ENCODE measurements around the gene CHD3. TPM values are rescaled to one million over a fixed set of nuclear protein-coding genes. Genes with fewer than 3 reads are reported as not detected.

The CHD3 gene
- total and polyA plus RNA-seq, 2 of the 13 experiments (the other 11 are each of a cell fraction or from before 2014, with no cell fraction given), result 2.7 to 3.7 TPM

- Histone ChIP-seq H2AFZ (ENCODE audit: low read length) (peak overlapping the region; percentile 75), H3K4me1 (ENCODE audit: insufficient read depth, low read length) (peaks cover 62% of the 10 kb centered on the region), H3K9ac (ENCODE audit: insufficient read depth, low read depth, low read length) (peak overlapping the region; percentile 80), H3K27me3 (ENCODE audit: control insufficient read depth in 1 of 2, insufficient read depth in 2 of 2, low read length in 2 of 2) (no peaks in the 10 kb centered on the region; a peak in 1 of 5 replicates), H3K36me3 (replicated peaks in 1 of 2; ENCODE audit: control insufficient read depth in 1 of 2, insufficient read depth in 2 of 2, low read length in 2 of 2) (no peaks in the 10 kb centered on the region), H3K9me3 (ENCODE audit: low read length) (no peaks in the 10 kb centered on the region), H3K4me2 (ENCODE audit: low read depth, low read length) (peak overlapping the region; percentile 98), H3K4me3 (replicated peaks in 1 of 3; ENCODE audit: insufficient read depth in 1 of 3, low read depth in 2 of 3, low read length in 3 of 3) (peak overlapping the region; percentile 70 to 83 (median 83)), H4K20me1 (ENCODE audit: insufficient read depth, low read length) (no peaks in the 10 kb centered on the region), H3K27ac (ENCODE audit: extremely low read length, insufficient read depth, low read length) (peak overlapping the region; percentile 94), H3K79me2 (ENCODE audit: insufficient read depth, low read length) (peaks cover 8% of the 10 kb centered on the region)
- 1% methylated on average over 13 of the region's 20 CpGs for WGBS (ENCODE audit: low lambda C conversion rate)
- ATAC-seq, result peak; percentile 64
- ChIA-PET CTCF (ENCODE audit: low intra/inter-chr PET ratio, low total read pairs) (interaction anchor here (2.0 to 3.3 kb wide), 2 partner anchors 36 to 39 kb away, joined by 9 read pairs; no protein-coding TSS in a partner anchor), POLR2A (interaction anchor here (1.2 kb wide), 1 partner anchor 813 kb away, joined by 3 read pairs; no protein-coding TSS in a partner anchor)
- intact Hi-C loops (cut with micrococcal nuclease; ENCODE audit: unreplicated experiment), result no loop called here
- DNase-seq (ENCODE audit: low spot score), result peak; percentile 52
- in situ Hi-C loops (cut with HindIII; ENCODE audit: extremely low pct_ligation_motif_present, low pct_unique_long_range_greater_than_20kb), result loop anchor here (5.0 kb wide), 1 partner anchor 39 kb away; no protein-coding TSS in a partner anchor
- peak; percentile 70 for FAIRE-seq
- BruUV-seq (replicated peaks), result TSS peak; percentile 41
- TF ChIP-seq ZNF777 (CRISPR knock-in tag; IDR thresholded peaks at IDR 0.05), result 0 out of 2 replicates have a peak, but pooled peaks have one; percentile 25
- TF ChIP-seq SAFB2 (CRISPR knock-in tag; IDR thresholded peaks at IDR 0.05; ENCODE audit: borderline replicate concordance, low read depth), result no peak
- TF ChIP-seq HMGXB4 (CRISPR knock-in tag; IDR thresholded peaks at IDR 0.05; ENCODE audit: borderline replicate concordance in 1 of 2, low read depth in 1 of 2), result 0 out of 4 replicates have a peak, but pooled peaks of 1 of the 2 experiments have one; percentile 14
- no peak for TF ChIP-seq ZNF772 (CRISPR knock-in tag; IDR thresholded peaks at IDR 0.05)
- peak; percentile 78 for TF ChIP-seq YY1 (IDR thresholded peaks at IDR 0.05; ENCODE audit: insufficient read depth, insufficient replicate concordance, low read depth, low read length)
- TF ChIP-seq CTCF (CRISPR knock-in tag; IDR thresholded peaks at IDR 0.05), result peak; percentile 56
- TF ChIP-seq RAD21 (CRISPR knock-in tag; IDR thresholded peaks at IDR 0.05), result peak; percentile 52; the same call in 1 of the 2 replicates
- no peak for TF ChIP-seq TFE3 (CRISPR knock-in tag; IDR thresholded peaks at IDR 0.05)
- TF ChIP-seq SPEN (CRISPR knock-in tag; IDR thresholded peaks at IDR 0.05; ENCODE audit: low read depth), result 0 out of 2 replicates have a peak, but pooled peaks have one; percentile 2
- no peak for TF ChIP-seq LCORL (IDR thresholded peaks at IDR 0.05)
- TF ChIP-seq LCORL (CRISPR knock-in tag; IDR thresholded peaks at IDR 0.05), result peak; percentile 60; the same call in 1 of the 2 replicates
- TF ChIP-seq MED1 (CRISPR knock-in tag; IDR thresholded peaks at IDR 0.05), result 0 out of 2 replicates have a peak, but pooled peaks have one; percentile 21
- TF ChIP-seq SP5 (CRISPR knock-in tag; IDR thresholded peaks at IDR 0.05; ENCODE audit: borderline replicate concordance, low read depth), result no peak
- TF ChIP-seq STAG1 (CRISPR knock-in tag; IDR thresholded peaks at IDR 0.05), result peak; percentile 59
- TF ChIP-seq ELK4 (CRISPR knock-in tag; IDR thresholded peaks at IDR 0.05; ENCODE audit: borderline replicate concordance), result no peak
- TF ChIP-seq ZFP41 (CRISPR knock-in tag; IDR thresholded peaks at IDR 0.05; ENCODE audit: borderline replicate concordance), result no peak
- no peak for TF ChIP-seq TIGD3 (CRISPR knock-in tag; IDR thresholded peaks at IDR 0.05; ENCODE audit: borderline replicate concordance)
These were observed 30.1 kb upstream of the CHD3 start for GRCh38 chr17:7858522-7858810.
